IPS-NIHi7 (cell line): ENCODE data around the gene OTOF.

Experiments used
- DNase-seq: peaks from one replicate; pipeline ENCODE4 v3.0.0; 2012; ENCODE audit warnings: mixed read lengths; ENCODE audit errors: extremely low spot score

Gene OTOF

DNA sequence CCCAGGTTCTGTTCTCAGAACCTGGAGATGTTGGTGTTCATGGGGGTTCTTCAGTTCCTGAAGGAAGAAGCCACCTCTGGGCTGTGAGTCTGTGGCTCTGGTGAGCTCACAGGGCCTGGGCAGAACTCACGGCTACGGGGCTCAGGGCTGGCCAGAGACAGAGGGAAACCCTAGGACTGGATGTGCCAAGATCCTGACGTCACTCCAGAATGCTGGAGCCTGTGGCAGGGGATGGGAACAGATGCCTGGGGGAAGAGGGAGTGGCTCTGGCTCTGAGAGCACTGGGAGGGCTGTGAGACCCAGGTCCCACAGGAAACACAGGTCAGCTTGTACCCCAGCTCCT lies at the start of gene OTOF:
Gene OTOF (minus strand): TSS at position 214 of the 343 bp plus-strand sequence.
- DNase-seq = no peak

- DNase-seq = no peak
Observed at GRCh38 chr2:26526589-26526988, 48.7 kb upstream of the OTOF start.

DNA sequence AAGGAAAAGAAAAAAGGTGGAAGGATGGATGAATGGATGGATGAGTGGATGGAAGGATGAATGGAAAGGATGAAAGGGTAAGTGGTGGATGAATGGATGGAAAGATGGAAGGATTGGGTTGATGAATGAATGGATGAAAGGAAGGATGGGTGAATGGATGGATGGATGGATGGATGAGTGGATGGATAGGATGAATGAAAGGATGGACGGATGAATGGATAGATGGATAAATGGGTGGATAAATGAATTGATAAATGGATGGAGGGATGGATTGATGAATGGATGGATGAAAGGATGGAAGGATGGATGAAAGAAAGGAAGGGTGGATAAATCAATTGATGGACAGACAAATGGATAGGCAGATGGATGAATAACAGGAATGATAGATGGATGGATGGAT lies 48.2 kb upstream of the OTOF start:
- DNase-seq = no peak

GRCh38 chr2:26523750-26524149 lies 45.8 kb upstream of the OTOF start:
- no peak for DNase-seq

DNA sequence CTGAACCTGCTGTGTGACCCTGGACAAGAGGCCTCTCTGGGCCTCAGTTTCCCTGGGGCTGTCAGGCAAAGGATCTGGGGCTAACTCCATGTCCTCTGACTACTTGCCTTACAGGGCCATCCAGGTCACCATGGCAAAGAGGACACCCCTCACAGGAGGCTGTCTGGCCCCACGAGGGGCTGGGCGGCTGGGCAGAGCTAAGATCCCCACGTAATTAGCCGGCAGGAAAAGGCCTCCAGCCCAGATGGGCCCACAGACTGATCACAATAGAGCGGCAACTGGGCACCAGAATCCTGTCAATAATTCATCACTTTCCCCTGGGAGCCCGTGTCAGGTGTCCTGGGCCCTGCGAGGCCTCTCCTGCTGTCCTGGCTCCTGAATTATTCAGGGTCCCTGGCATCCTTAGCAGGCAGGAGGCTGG lies 44.8 kb upstream of the OTOF start:
- DNase-seq = no peak

DNA sequence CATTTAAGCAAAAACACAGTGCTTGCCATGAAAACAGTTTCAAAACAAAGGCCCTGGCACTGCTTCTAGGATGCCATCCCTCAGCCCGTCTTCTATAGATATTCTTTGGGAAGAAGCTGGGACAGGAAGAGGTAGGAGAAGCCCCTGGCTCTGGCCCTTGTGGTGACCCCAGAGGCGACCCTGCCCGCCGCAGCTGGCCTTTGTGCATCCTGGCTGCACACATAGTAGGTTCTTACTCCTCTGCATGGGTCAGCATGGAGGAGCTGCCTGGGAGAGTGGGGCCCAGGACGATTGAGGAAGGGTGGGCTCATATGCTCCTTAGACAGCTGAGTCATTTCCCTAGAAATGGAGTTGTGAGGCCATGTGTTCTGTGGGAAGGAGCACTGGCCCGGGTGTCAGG lies 44.4 kb upstream of the OTOF start:
- DNase-seq = no peak

DNA sequence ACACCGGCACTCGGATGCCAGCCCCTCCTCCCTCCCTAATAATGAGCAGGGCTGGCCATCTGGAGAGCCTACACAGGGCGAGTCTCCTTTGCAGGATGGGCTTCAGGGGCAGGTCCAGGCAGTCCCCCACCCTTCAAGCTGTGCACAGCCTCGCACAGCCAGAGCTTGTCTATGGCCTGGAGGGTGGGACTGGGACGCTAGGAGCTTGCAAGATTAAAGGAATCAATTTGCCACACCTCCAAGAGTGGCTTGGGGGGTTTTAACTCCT lies 43.9 kb upstream of the OTOF start:
- DNase-seq = no peak

GRCh38 chr2:26521054-26521912 lies 43.4 kb upstream of the OTOF start:
- peak; percentile 86 for DNase-seq

GRCh38 chr2:26520148-26520449 lies 42.2 kb upstream of the OTOF start:
- DNase-seq = no peak

DNA sequence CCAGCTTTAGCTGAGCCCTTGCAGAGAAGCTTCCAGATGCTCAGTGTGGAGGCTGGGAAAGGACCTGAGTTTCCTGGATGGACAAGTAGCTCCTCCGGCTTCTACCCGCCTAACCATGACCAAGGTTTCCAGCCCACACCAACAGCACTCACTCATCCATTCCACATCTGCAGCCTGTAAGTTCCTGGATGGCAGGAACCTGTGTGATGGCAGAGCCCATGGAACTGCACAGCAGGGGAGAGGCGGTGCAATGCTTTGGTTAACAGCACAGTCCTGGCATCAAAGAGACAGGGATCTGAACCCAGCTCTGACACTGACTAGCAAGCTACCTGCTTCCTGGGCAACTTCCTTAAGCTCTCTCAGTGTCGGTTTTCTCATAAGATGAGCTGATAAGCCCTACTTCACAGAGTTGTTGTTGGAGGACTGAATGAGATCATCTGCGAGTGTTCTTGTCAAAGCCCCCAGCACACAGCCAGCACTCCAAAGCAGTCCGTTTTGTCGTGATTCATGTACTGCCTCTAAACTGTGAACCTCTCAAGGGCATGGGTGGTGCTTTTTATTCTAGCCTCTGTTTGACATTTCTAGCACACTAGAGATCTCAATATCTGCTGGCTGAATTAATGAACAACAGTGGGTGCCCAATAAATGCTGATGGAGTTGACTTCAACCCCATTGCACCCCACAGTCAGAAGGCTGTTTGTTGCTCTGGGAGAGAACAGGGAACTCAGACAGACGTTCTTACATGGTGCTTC lies 41.6 kb upstream of the OTOF start:
- DNase-seq = no peak

- no peak for DNase-seq
Observed at GRCh38 chr2:26516781-26517180, 38.9 kb upstream of the OTOF start.

GRCh38 chr2:26516246-26516645 lies 38.3 kb upstream of the OTOF start:
- DNase-seq = no peak

DNA sequence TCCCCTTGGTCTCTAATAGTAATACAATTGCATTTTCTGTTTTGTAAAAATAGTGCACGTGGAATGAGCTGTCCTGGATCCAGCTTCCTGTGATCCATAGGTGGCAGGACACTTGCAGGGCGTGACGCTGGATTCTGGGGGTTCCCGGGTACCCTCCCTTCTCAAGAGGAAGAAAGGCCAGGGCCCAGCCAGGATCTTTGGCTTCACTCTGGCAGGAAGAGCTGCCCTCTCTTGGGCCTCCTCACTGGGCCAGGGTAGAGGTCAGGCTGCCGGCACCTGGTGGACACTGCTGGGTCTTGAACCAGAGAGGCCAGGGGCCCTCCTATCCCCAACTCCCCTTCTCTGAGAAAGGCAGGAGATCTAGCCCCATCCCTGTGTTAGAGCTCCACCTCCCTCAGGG lies 37.8 kb upstream of the OTOF start:
- DNase-seq = no peak

DNA sequence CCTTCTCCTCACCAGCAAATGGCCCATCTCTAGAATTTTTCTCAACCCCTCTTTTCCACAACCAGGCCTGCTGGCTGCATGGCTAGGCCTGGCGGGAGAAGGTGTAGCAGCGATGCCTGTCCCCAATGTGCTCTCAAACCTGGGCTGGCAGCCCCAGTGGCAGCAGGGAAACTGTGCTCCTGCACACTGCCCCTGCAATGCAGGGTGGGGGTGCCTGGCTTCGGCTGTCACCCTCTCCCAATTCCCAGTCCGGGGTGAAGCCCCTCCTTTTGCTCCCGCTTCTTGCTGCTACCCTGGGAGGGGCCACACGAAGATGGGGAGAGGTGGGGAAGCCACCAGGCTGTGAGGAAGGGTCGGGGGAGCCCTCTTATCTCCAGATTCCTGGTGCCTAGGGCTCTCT lies 36.1 kb upstream of the OTOF start:
- DNase-seq = no peak

GRCh38 chr2:26513261-26513660 lies 35.3 kb upstream of the OTOF start:
- DNase-seq = no peak

GRCh38 chr2:26511466-26511865 lies 33.5 kb upstream of the OTOF start:
- DNase-seq = no peak

GRCh38 chr2:26510344-26510973 lies 32.5 kb upstream of the OTOF start:
- DNase-seq = no peak

DNA sequence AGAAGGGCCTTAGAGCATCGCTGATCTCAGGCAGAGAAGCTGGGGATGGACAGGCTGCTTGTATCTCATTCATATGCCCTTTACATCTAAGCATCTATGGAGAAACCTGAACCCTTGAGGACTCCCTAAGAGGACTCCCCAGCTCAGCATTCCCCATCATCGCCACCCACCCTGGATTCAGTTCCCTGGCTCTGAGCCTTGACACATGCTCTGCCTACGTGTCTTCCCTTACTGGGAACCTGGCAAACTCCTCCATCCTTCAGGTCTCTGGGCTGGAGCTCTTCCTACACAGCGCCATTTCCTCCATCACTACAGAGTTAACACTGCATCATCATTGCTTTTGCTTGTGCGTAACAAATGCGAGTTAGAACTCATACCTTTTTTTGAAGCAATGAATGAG lies 31.2 kb upstream of the OTOF start:
- DNase-seq = no peak

DNA sequence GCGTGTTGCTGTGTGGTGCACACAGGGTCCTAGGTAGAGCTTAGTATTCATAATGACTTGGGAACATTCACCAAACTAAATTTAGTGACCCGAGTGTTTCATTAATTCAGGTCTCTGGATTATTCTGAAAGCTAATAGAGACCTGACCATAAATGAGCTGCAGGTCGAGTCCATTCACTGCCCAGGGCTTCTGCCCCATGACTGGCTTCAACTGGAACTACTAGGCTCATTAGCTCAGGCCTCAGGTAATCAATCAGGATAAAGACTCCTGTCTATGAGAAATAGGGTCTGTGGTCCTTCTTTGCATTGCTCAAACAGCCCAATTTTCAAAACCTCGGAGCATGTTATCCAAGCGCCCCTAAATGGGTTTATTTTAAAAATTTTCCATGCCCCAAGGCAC lies 30.0 kb upstream of the OTOF start:
- no peak for DNase-seq

GRCh38 chr2:26507088-26507487 lies 29.2 kb upstream of the OTOF start:
- no peak for DNase-seq

DNA sequence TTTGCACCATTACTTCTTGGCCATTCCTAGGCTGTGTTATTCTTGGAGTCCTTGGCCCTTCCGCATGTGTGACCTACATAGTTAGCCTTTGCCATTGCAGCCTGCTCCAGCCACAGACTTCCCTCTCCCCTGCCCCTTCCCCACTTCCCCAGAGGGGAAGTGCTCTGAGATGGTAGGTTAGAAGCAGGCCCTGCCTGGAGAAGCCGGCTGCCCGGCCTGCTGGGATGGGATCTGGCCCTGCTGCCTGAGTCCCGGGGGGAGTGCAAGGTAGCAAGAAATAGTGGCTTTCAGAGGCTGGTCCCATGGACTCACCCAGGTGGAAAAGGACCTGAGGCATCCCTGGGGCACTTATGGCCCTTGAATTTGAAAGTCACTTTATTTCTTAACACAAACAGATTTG lies 28.4 kb upstream of the OTOF start:
- no peak for DNase-seq

DNA sequence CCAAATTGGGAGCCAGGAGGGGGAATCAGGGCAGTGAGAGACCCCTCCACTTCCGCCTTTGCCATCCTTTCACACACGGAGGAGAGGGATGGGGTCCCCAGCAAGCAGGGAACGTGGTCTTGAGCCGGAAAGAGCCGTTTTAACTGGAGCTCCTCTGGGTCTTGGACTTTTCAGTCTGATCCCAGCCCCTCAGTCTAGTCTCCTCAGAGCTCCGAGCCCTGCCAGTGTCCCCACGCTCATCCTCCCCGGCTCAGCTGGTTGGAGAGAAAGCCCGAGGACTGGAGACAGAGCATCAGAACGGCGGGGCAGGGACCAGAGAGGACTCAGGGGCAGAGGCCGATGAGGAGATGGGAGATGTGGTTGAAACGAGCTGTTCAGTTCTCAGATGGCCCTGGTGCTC lies 26.1 kb upstream of the OTOF start:
- no peak for DNase-seq

- peak; percentile 98 for DNase-seq
Observed at GRCh38 chr2:26503231-26503880, 25.4 kb upstream of the OTOF start.
